ENCODE results near the gene KCNQ1. TPM values are rescaled to one million over a fixed set of nuclear protein-coding genes. Genes with fewer than 3 reads are reported as not detected.

The KCNQ1 gene
- total RNA-seq, 1 donor from 2014 or later, result 8.5 TPM

DNA sequence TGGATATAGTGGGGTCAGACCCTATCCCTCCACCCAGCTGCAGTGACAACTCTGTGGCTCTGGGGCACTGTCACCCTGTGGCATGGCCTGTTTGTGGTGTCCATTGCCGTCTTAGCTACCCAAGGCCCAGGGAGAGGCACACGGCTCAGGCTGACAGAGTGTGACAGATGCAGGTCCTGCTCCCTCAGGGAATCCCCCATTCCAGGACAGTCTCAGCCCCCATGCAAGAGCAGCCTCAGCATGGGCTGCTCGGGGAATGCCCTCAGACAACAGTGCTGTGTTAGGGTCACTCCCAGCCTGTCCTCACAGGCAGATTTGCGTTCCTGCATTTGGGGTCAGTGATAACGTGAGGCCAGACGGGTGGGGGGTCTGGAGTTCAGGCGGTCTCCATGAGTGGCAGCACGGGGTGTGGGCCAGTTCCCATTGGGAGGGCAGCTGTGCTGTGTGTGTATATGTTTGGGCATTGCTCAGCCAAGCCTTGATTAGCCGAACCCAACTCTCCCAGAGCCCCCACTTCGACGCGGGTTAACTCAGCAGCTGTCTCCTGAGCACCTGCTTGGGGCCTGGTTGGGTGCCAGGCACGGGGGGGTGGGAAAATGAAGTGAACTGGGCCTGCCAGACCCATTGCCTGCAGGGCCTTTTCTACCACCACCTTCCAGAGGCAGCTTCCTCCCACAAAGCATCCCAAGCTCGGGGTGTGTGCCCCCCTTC is 260.2 kb downstream of the KCNQ1 start:
- Mint-ChIP-seq H3K27me3 (ENCODE audit: low read depth) (no peaks in the 10 kb centered on the region), H3K36me3 (peaks cover 5% of the 10 kb centered on the region), H3K4me3 (no peak overlapping the region), H3K9me3 (peaks cover 5% of the 10 kb centered on the region), H3K4me1 (peaks cover 68% of the 10 kb centered on the region), H3K27ac (no peak overlapping the region)
- TF ChIP-seq, protein P1, sequence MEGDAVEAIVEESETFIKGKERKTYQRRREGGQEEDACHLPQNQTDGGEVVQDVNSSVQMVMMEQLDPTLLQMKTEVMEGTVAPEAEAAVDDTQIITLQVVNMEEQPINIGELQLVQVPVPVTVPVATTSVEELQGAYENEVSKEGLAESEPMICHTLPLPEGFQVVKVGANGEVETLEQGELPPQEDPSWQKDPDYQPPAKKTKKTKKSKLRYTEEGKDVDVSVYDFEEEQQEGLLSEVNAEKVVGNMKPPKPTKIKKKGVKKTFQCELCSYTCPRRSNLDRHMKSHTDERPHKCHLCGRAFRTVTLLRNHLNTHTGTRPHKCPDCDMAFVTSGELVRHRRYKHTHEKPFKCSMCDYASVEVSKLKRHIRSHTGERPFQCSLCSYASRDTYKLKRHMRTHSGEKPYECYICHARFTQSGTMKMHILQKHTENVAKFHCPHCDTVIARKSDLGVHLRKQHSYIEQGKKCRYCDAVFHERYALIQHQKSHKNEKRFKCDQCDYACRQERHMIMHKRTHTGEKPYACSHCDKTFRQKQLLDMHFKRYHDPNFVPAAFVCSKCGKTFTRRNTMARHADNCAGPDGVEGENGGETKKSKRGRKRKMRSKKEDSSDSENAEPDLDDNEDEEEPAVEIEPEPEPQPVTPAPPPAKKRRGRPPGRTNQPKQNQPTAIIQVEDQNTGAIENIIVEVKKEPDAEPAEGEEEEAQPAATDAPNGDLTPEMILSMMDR (IDR thresholded peaks at IDR 0.05; ENCODE audit: unreplicated experiment), result no peak
- DNase-seq (ENCODE audit: low spot score in 2 of 2, unreplicated experiment in 2 of 2), result no peak

DNA sequence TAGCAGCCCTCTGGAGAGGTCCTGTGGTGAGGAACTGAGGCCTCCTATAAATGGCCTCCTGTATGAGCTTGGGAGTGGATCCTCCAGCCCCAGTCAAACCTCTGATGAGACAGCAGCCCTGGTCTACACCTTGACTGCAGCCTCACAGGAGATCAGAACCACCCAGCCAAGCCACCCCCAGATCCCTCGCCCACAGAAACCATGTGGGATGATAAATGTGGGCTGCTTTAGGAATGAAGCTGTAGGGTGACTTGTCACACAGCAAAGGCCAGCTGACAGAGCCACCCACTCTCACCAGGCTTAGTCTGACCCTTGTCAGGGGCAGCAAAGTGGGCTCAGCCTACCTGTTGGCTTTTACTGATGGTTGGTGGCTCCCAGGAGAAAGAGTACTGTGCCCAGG is 261.5 kb downstream of the KCNQ1 start:
- Mint-ChIP-seq H3K4me1 (peaks cover 61% of the 10 kb centered on the region), H3K27ac (no peak overlapping the region), H3K27me3 (ENCODE audit: low read depth) (no peaks in the 10 kb centered on the region), H3K9me3 (peaks cover 18% of the 10 kb centered on the region), H3K36me3 (peaks cover 6% of the 10 kb centered on the region), H3K4me3 (no peak overlapping the region)
- no peak for DNase-seq (ENCODE audit: low spot score in 2 of 2, unreplicated experiment in 2 of 2)
- TF ChIP-seq, protein P1 (IDR thresholded peaks at IDR 0.05; ENCODE audit: unreplicated experiment), result no peak

DNA sequence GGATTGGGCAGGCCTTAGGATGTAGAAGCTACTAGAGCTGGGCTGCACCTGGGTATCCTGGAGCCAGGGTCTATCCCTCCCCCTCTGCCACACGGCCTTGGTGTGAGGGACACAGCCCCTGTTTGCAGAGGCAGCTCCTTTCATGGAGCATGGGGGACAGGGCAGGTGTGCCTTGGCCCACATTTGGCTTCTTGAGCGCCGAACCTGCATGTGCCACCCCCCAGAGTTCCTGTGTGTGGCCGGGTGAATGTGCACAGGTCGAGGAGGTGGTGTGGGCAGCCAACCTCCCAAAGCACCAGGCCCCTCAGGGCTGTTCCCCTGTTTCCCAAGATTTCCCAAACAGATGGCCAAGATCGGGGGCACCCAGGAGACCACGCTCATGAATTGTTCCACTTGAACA is 262.9 kb downstream of the KCNQ1 start:
- peak overlapping the region; percentile 78 for H3K27ac Mint-ChIP-seq
- DNase-seq (ENCODE audit: low spot score in 2 of 2, unreplicated experiment in 2 of 2), result no peak
- no peak overlapping the region for H3K4me3 Mint-ChIP-seq
- H3K9me3 Mint-ChIP-seq, result peaks cover 18% of the 10 kb centered on the region
- no peaks in the 10 kb centered on the region for H3K27me3 Mint-ChIP-seq (ENCODE audit: low read depth)
- peaks cover 6% of the 10 kb centered on the region for H3K36me3 Mint-ChIP-seq
- H3K4me1 Mint-ChIP-seq, result peaks cover 47% of the 10 kb centered on the region
- TF ChIP-seq, protein P1 (IDR thresholded peaks at IDR 0.05; ENCODE audit: unreplicated experiment), result no peak

DNA sequence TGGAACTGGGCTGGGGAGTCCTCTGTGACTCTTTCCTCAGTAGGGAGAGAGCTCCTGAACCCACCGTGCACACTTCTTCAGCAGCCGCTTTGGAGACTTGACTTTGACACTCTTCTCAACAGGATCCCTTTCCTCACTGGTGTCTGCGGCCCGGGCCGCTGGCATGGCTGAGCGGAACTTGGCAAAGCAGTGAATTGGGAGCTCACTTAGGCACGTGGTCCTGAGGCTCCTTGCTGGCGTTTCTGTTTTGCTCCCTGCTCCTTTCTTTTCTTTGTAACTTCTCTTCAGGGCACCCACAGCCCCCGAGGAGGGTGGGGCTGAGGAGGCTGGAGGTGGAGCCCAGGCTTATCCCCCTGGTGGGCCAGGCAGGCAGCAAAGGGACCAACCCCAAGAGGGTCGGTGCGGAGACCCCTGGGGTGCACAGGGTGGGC is 263.4 kb downstream of the KCNQ1 start:
- TF ChIP-seq, protein P1 (IDR thresholded peaks at IDR 0.05; ENCODE audit: unreplicated experiment), result no peak
- Mint-ChIP-seq H3K4me1 (peaks cover 45% of the 10 kb centered on the region), H3K27ac (peak overlapping the region; percentile 78), H3K27me3 (ENCODE audit: low read depth) (no peaks in the 10 kb centered on the region), H3K9me3 (peaks cover 18% of the 10 kb centered on the region), H3K4me3 (no peak overlapping the region), H3K36me3 (peaks cover 6% of the 10 kb centered on the region)
- no peak for DNase-seq (ENCODE audit: low spot score in 2 of 2, unreplicated experiment in 2 of 2)

DNA sequence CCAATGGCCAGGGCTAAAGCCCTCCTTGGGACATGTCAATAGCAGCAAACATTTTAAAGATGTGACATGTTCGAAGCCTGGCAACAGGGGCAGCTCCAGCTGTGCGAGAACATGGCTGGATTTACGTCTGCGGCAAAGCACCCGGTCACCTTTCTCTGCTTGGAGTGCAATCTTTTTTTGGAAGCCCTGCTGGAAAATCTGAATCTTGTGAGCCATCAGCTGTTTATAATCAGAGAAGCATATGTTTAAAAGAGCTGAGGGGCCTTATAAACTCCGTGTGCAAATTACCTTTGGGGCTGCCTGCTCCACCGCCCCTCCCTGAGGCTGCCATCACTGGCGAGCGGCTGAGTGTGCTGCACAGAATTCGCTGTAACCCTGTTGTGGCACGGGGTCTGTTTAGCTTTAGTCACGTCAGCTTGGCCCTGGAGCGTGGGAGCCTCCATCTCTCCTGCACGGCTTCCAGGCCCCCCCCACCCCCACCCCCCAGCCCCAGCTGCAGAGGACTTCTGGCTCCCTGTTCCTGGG is 264.0 kb downstream of the KCNQ1 start:
- no peak for DNase-seq (ENCODE audit: low spot score in 2 of 2, unreplicated experiment in 2 of 2)
- peak overlapping the region; percentile 78 for H3K27ac Mint-ChIP-seq
- no peak overlapping the region for H3K4me3 Mint-ChIP-seq
- H3K9me3 Mint-ChIP-seq, result peaks cover 18% of the 10 kb centered on the region
- no peaks in the 10 kb centered on the region for H3K27me3 Mint-ChIP-seq (ENCODE audit: low read depth)
- H3K4me1 Mint-ChIP-seq, result peaks cover 44% of the 10 kb centered on the region
- H3K36me3 Mint-ChIP-seq, result peaks cover 6% of the 10 kb centered on the region
- TF ChIP-seq, protein P1 (IDR thresholded peaks at IDR 0.05; ENCODE audit: unreplicated experiment), result no peak
